Thymus (tissue), 11 donors: Measurements from ENCODE around the gene KCNA10. TPM values are rescaled to one million over a fixed set of nuclear protein-coding genes. Genes with fewer than 3 reads are reported as not detected.
"Not testable (repeated sequence)": the region's sequence is repeated elsewhere in the genome, so short reads cannot be mapped to it uniquely, and the experiment has no call there.

ENCODE experiments used
- DNase-seq, 9 donors: peaks; one replicate each; pipeline ENCODE4 v3.0.0-alpha.2; 2013; ENCODE audit warnings: low spot score in 9 of 9, low read depth in 6 of 9, missing footprints in 1 of 9
- H3K27ac ChIP-seq, 2 donors: one replicate each; pipeline ENCODE4 v1.5.1; 2013; ENCODE audit warnings: control low read depth in 1 of 2, low read depth in 1 of 2, low read length in 1 of 2, mild to moderate bottlenecking in 1 of 2, moderate library complexity in 1 of 2
- H3K27me3 ChIP-seq, 2 donors: one replicate each; pipeline ENCODE4 v1.5.1; 2013; ENCODE audit warnings: low read length in 1 of 2; ENCODE audit not compliant: control insufficient read depth in 2 of 2, insufficient read depth in 1 of 2
- H3K36me3 ChIP-seq, 2 donors: one replicate each; pipeline ENCODE4 v1.5.1; 2013; ENCODE audit warnings: low read length in 1 of 2, mild to moderate bottlenecking in 1 of 2, moderate library complexity in 1 of 2; ENCODE audit not compliant: control insufficient read depth in 2 of 2, insufficient read depth in 2 of 2
- H3K4me1 ChIP-seq, 2 donors: one replicate each; pipeline ENCODE4 v1.5.1; 2013; ENCODE audit warnings: low read length in 2 of 2; ENCODE audit not compliant: control insufficient read depth in 2 of 2, insufficient read depth in 2 of 2
- H3K4me3 ChIP-seq, 2 donors: one replicate each; pipeline ENCODE4 v1.5.1; 2013; ENCODE audit warnings: low read length in 2 of 2, control low read depth in 1 of 2, mild to moderate bottlenecking in 1 of 2
- H3K9me3 ChIP-seq, 2 donors: one replicate each; pipeline ENCODE4 v1.5.1; 2013; ENCODE audit warnings: low read length in 1 of 2, mild to moderate bottlenecking in 1 of 2; ENCODE audit not compliant: control insufficient read depth in 2 of 2, insufficient read depth in 1 of 2
- WGBS: extraction: QIAGEN DNeasy Blood & Tissue Kit; methylation state at CpG from one replicate; pipeline ENCODE4 v1.1.7; 2013; 5-methylcytosine and 5-hydroxymethylcytosine counted together
- polyA plus RNA-seq: library from polyadenylated mRNA; stranded (reverse); fragments of 200-250 nt; gene quantifications from one replicate; pipeline ENCODE4 v1.2.3, GENCODE V29; 2013
- total RNA-seq: library from RNA; stranded (reverse); fragments of 120-200 nt; gene quantifications from one replicate; pipeline ENCODE4 v1.2.4, GENCODE V29; 2013
- donor health status: healthy.

The KCNA10 gene
- total and polyA plus RNA-seq, 2 donors: 0.05 TPM

- Histone ChIP-seq H3K36me3 (no peaks in the 10 kb centered on the region), H3K9me3 (no peaks in the 10 kb centered on the region), H3K27me3 (peaks cover 0 to 38% of the 10 kb centered on the region in 2 donors), H3K4me1 (no peaks in the 10 kb centered on the region), H3K27ac (no peak overlapping the region), H3K4me3 (no peak overlapping the region)
- no peak for DNase-seq
- 67% methylated on average over 4 of the region's 4 CpGs for WGBS
Measured at GRCh38 chr1:110523011-110523410, 4.0 kb upstream of the KCNA10 start.

- Histone ChIP-seq H3K4me3 (no peak overlapping the region), H3K27ac (no peak overlapping the region), H3K4me1 (no peaks in the 10 kb centered on the region), H3K9me3 (no peaks in the 10 kb centered on the region), H3K27me3 (peaks cover 0 to 36% of the 10 kb centered on the region in 2 donors), H3K36me3 (no peaks in the 10 kb centered on the region)
- no peak for DNase-seq
- WGBS: 93% methylated on average over 5 of the region's 5 CpGs
Measured at GRCh38 chr1:110522560-110522959, 3.6 kb upstream of the KCNA10 start.

GRCh38 chr1:110520827-110521226 is 1.9 kb upstream of the KCNA10 start:
- no peak overlapping the region for H3K27ac ChIP-seq

DNA sequence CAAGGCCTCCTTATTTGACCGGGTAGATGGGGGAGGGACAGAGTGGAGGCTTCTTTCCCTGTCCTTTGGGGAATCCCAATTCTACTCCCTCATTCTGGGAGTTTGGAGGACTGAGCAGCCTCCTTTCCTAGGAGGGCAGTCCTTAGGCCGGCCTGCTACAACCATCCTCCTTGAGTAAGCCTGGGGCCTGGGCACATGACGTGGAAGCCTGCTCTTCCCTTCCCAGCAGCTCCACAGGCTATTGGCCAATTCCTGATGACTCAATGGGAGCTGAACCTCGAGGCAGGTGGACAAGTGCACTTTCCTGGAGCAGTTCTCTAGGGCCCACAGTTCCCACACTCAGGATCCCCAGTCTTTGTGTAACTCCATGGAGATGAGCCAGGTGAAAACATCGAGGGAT is 3.1 kb downstream of the KCNA10 start:
- Histone ChIP-seq H3K9me3 (no peaks in the 10 kb centered on the region), H3K27ac (no peak overlapping the region), H3K27me3 (peaks cover 0 to 13% of the 10 kb centered on the region in 2 donors), H3K36me3 (no peaks in the 10 kb centered on the region), H3K4me3 (no peak overlapping the region), H3K4me1 (no peaks in the 10 kb centered on the region)
- 85% methylated on average over 5 of the region's 5 CpGs for WGBS
- no peak for DNase-seq

More at GRCh38 chr1:110520827-110521226, 1.9 kb upstream of the KCNA10 start:
- no peaks in the 10 kb centered on the region for H3K9me3 ChIP-seq
- H3K4me1 ChIP-seq: no peaks in the 10 kb centered on the region
- H3K36me3 ChIP-seq: no peaks in the 10 kb centered on the region
- H3K27me3 ChIP-seq: peaks cover 0 to 37% of the 10 kb centered on the region in 2 donors
- no peak overlapping the region for H3K4me3 ChIP-seq
- WGBS: 76% methylated on average over 3 of the region's 3 CpGs
- DNase-seq: no peak

- Histone ChIP-seq H3K4me3 (no peak overlapping the region), H3K27me3 (peaks cover 0 to 6% of the 10 kb centered on the region in 2 donors), H3K36me3 (no peaks in the 10 kb centered on the region), H3K27ac (no peak overlapping the region), H3K4me1 (no peaks in the 10 kb centered on the region), H3K9me3 (no peaks in the 10 kb centered on the region)
- DNase-seq: no peak
Measured at GRCh38 chr1:110515041-110515440, 3.9 kb downstream of the KCNA10 start.

DNA sequence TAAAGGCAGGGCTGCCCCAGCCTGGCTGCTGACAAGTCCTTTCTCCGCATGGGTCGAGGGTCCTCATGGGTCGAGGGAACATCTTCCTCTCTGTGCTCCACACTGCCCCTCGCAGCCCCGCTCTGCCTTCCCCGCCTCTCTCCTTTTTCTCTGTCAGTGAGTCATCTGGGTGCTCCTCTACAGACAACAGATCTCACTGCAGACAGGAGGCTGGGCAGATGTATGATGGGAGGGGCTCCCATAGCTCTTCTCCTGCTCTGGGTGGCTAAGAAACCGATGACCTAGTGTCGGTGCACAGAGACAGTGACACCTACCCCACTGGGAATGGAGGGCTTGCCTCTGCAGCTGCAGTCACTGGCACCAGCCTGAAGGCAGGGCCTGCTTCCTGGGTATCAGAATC is 5.5 kb downstream of the KCNA10 start:
- 96% methylated on average over 8 of the region's 8 CpGs for WGBS
- no peak for DNase-seq
- Histone ChIP-seq H3K4me1 (no peaks in the 10 kb centered on the region), H3K4me3 (no peak overlapping the region), H3K9me3 (no peaks in the 10 kb centered on the region), H3K27me3 (peaks cover 0 to 8% of the 10 kb centered on the region in 2 donors), H3K36me3 (no peaks in the 10 kb centered on the region), H3K27ac (no peak overlapping the region)

- no peak for DNase-seq
- Histone ChIP-seq H3K4me3 (no peak overlapping the region), H3K9me3 (no peaks in the 10 kb centered on the region), H3K4me1 (no peaks in the 10 kb centered on the region), H3K36me3 (no peaks in the 10 kb centered on the region), H3K27ac (no peak overlapping the region), H3K27me3 (peaks cover 2 to 14% of the 10 kb centered on the region in 2 donors)
- 95% methylated on average over 6 of the region's 6 CpGs for WGBS
Measured at GRCh38 chr1:110511436-110511835, 7.5 kb downstream of the KCNA10 start.

- not testable (repeated sequence) for H3K4me1 ChIP-seq, H3K9me3 ChIP-seq, H3K27ac ChIP-seq, H3K36me3 ChIP-seq, DNase-seq, H3K4me3 ChIP-seq
- WGBS: 98% methylated on average over 5 of the region's 5 CpGs
- H3K27me3 ChIP-seq: peaks cover 2 to 14% of the 10 kb centered on the region in 2 donors
Measured at GRCh38 chr1:110510921-110511320, 8.1 kb downstream of the KCNA10 start.

DNA sequence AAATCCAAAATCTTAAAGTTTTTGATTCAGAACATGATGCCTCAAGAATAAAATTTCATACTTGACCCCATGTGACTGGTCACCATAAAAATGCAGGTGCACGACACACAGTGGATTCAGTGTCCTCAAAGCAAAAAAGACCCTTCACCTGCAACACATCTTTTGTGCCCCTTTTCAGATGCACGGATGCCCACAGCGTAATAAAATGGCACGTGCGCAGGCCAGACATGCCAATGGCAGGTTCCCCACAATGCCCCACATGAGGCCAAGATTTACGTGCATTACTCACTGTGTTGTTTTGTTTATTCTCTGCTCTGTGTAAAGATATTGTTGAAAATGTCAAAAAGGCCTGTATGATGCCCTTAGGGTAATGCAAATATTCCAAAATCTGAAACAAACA is 9.3 kb downstream of the KCNA10 start:
- Histone ChIP-seq H3K9me3 (no peaks in the 10 kb centered on the region), H3K27me3 (peaks cover 2 to 14% of the 10 kb centered on the region in 2 donors), H3K4me1 (no peaks in the 10 kb centered on the region), H3K36me3 (no peaks in the 10 kb centered on the region), H3K27ac (no peak overlapping the region), H3K4me3 (no peak overlapping the region)
- WGBS: 97% methylated on average over 6 of the region's 6 CpGs
- no peak for DNase-seq
